Superior temporal gyrus (tissue), 1 donor: ENCODE data around the gene TSHZ1.

Experiments
- DNase-seq: peaks from one replicate; pipeline ENCODE4 v3.0.0-alpha.2; 2016; ENCODE audit errors: extremely low spot score

Gene TSHZ1

GRCh38 chr18:75269124-75269680 is 58.6 kb downstream of the TSHZ1 start:
- no peak for DNase-seq

GRCh38 chr18:75269696-75270095 is 59.1 kb downstream of the TSHZ1 start:
- DNase-seq: no peak

GRCh38 chr18:75271952-75272351 is 61.4 kb downstream of the TSHZ1 start:
- no peak for DNase-seq

- no peak for DNase-seq
These were observed 63.2 kb downstream of the TSHZ1 start for GRCh38 chr18:75273817-75274216.

- no peak for DNase-seq
These were observed 64.6 kb downstream of the TSHZ1 start for GRCh38 chr18:75275226-75275625.

- no peak for DNase-seq
These were observed 66.4 kb downstream of the TSHZ1 start for GRCh38 chr18:75276818-75277609.

- DNase-seq: no peak
These were observed 67.0 kb downstream of the TSHZ1 start for GRCh38 chr18:75277610-75277928.

- no peak for DNase-seq
These were observed 68.8 kb downstream of the TSHZ1 start for GRCh38 chr18:75279381-75279780.

GRCh38 chr18:75280427-75281280 is 70.1 kb downstream of the TSHZ1 start:
- no peak for DNase-seq

GRCh38 chr18:75282746-75283145 is 72.1 kb downstream of the TSHZ1 start:
- no peak for DNase-seq

GRCh38 chr18:75283731-75284130 is 73.1 kb downstream of the TSHZ1 start:
- DNase-seq: no peak

GRCh38 chr18:75284566-75284965 is 74.0 kb downstream of the TSHZ1 start:
- DNase-seq: no peak

- no peak for DNase-seq
These were observed 75.3 kb downstream of the TSHZ1 start for GRCh38 chr18:75285876-75286275.

- no peak for DNase-seq
These were observed 76.4 kb downstream of the TSHZ1 start for GRCh38 chr18:75287006-75287405.

GRCh38 chr18:75287700-75288099 is 77.1 kb downstream of the TSHZ1 start:
- no peak for DNase-seq

- DNase-seq: no peak
These were observed 79.2 kb downstream of the TSHZ1 start for GRCh38 chr18:75289761-75290160.

GRCh38 chr18:75290737-75291358 is 80.3 kb downstream of the TSHZ1 start:
- no peak for DNase-seq

- DNase-seq: no peak
These were observed 80.9 kb downstream of the TSHZ1 start for GRCh38 chr18:75291460-75291859.

GRCh38 chr18:75293591-75293990 is 83.0 kb downstream of the TSHZ1 start:
- no peak for DNase-seq

- no peak for DNase-seq
These were observed 87.1 kb downstream of the TSHZ1 start for GRCh38 chr18:75297731-75298130.

- no peak for DNase-seq
These were observed 94.3 kb downstream of the TSHZ1 start for GRCh38 chr18:75304678-75305557.
